GM21529 (cell line): ENCODE results near the gene MINDY4.

Experiments used
- ATAC-seq: cut with Tn5 transposase; IDR thresholded peaks from one replicate; pipeline ENCODE4 v1.9.1; 2021; ENCODE audit not compliant: unreplicated experiment

The MINDY4 gene

DNA sequence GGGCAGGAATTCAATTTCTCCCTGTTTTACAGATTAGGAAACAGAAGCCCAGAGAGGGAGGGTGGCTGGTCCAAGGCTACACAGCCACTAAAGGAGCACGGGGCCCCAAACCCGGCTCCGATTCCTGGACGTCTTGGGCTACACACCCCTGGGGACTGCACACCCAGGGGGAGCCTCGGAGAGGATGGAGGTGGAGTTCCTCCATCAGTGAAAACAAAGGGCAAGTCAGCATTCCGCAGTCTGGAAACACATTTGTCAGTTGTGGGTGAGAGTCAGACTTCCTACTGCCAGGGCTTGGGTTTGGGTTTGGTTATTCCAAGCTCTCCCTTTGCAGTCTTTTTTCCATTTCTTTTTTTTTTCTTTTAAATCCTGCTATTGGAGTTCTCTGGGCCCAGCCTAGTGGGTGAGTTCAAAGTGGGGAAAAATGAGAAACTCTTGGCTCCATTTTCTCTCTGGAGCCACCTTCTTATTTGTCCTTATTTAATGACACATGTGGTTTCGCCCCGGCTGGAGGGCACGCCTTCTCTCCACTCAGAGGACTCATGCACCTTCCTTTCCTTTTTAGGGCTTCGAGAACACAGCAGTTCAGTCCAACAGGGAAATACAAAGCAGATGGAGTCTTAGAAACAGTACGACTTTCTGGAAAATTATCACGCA is 80.6 kb downstream of the MINDY4 start:
- no peak for ATAC-seq

DNA sequence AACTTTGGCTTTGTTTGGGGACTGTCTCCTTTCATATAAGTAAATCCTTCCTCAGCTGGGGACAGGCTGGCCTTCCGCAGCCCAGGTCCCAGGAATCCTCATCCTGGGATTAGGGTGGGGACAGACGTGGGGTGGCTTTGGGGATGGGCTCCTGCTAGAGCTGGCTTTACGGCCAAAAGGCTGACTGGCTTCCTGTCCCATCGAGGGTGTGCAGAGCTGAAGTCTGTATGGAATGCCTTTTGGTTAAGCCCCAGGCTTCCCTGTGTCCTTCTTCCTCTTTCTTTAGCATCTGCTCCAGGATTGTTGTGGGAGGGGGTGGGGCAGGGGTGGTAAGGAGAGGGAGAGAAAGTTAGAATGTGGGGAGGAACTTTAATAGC is 81.1 kb downstream of the MINDY4 start:
- ATAC-seq, result no peak

DNA sequence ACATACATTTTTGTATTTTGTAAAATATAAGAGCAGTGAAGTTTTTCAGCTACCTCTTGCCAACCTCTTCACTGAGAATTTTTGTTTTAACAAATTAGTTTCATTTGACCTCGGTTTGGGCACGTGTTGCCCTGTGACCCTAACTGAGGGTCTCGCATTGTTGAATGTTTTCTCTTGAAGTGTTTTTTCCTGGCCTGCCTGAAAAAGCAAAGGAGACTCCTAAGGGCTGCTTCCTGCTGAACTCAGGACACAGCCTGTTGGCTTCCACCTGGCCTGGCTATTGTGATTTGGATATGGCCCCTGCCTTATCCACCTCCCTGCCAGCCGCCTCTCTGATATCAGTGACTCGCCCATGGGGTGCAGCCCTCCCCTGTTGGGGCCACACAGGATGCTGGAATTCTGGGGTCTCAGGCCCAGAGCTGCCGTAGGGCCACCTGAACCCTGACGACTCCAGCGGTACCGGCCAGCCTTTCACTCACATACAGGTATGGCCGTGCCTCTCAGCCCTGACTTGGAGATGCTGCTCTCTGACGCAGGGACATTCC is 81.6 kb downstream of the MINDY4 start:
- no peak for ATAC-seq

DNA sequence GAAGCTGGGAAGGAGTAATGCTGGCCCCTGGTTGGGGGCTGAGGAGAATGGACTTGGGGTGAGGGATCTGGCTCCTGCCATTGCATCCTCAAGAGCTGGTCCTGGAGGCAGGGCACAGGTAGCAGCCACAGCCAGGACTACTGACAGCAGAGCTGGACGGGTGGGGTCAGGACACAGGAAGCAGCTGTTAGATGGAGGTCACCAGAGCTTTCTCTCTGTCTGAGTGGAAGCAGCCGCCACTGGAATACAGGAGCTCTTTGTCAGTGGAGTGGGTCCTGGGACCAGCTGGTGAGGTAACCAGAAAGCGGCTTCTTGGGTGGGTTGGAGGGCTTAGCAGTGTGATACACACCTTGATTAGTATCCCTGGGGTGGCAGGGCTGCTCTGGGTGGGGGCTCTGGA is 82.4 kb downstream of the MINDY4 start:
- ATAC-seq, result no peak

DNA sequence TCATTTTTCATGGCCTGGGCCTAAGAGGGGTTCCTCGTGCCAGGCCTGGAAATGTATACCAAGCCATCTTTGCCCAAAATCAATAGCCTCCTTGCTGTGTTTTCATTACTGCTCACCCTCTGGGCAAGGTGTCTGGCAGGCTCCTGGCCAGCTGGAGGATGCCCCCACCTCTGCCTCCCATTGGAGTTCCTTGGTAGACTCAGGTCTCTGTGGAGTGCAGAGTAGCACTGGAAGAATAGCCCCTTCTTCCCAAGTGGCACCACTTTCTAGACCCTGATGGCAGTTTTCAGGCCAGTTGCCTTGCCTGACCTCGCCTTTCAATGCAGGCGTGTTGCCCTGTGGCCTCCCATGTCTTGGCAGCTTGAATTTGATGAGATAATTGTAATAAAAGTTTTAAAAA is 84.7 kb downstream of the MINDY4 start:
- no peak for ATAC-seq

DNA sequence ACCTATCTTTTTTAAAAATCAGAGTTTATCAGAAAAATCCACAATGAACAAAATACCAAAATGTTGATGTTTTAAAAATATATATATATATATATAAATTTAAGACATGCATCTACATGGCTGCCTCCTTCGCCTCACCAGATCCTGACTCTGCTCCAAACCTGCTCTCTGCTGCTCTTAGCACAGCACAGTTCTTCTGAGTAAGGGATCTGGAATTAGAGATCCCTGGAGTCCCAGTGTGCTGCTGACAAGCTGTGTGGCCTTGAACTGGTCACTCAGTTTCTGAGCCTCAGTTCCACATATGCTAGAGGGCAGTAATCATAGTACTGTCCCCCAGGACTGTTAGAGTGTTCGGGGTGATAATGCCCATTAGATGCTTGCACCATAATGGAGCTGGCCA is 87.4 kb downstream of the MINDY4 start:
- no peak for ATAC-seq

DNA sequence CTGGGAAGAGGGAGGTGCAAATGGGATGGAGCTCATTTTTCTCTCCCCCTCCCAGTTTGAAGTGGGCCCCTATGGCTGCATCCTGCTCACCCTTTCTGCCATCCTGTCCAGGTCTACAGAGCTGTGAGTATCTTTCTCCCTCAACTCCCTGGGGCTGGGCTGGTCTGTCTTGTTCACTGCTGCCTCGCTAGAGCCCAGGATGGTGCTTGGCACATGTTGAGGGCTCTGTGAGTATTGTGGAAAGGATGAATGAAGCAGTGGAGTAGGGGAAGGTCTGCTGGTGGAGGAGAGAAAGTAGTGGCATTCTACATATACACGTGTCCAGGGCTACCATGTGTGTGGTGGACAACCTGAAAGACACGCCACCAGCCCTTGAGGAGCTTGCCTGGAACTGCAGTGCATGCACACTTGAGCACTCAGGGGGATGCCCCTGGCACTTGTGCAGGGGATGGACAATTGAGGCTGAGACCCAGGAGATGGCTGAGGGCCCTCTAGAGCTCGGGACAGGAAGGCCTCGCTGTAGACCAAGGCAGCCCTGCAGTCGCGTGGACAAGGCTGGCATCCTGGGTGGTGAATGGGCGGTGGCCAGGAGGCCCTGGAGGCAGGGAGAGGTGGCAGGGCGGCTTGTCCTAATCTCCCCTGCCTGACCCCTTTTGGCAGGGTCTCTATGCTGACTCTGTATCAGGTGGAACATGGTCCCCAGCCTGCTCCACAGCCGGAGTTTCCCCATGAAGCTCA is 88.2 kb downstream of the MINDY4 start:
- ATAC-seq, result no peak

DNA sequence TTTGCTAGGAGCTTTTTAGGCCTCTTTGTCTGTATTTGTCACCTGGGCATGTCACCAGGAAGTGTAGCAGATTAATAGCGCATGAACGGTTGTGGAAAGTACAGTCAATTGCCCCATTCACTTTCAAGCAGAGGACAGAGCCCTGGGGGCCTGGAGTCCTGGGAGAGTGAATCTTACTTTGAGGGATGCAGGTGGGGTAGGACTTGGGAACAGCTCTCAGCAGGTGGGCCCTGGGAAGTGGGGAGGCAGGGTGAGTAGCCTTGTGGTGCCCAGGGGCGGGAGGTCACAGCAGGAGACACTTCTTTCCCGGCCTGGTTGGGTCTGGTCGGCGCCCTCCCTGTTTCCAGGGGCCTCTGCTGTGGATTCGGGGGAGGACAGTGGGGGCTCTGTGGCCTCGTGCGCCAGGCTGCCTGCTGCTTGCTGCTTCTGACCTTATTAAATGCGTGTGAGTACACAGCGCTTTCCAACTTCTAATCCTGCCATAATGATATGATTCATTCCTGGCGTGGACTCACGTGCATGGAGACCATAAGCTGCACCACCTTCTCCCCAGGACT is 88.8 kb downstream of the MINDY4 start:
- no peak for ATAC-seq

DNA sequence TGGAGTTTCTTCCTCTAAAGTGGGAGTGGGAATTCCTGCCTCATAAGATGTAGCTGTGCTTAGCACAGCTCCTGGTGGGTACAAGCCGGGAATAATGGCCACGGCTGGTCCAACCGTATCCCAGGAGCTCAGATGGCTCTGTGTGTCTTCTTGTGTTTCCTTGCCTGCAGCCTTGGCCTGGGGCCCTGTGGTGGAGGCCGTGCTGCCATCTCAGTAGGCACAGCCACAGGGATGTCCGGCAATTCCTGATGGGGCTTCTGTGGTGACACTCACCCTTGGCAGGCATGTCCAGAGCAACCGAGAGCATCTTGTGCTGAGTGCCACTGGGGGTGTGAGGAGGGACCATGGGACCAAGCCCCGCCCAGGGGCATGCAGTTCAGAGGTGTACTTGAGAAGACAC is 90.4 kb downstream of the MINDY4 start:
- ATAC-seq, result no peak

DNA sequence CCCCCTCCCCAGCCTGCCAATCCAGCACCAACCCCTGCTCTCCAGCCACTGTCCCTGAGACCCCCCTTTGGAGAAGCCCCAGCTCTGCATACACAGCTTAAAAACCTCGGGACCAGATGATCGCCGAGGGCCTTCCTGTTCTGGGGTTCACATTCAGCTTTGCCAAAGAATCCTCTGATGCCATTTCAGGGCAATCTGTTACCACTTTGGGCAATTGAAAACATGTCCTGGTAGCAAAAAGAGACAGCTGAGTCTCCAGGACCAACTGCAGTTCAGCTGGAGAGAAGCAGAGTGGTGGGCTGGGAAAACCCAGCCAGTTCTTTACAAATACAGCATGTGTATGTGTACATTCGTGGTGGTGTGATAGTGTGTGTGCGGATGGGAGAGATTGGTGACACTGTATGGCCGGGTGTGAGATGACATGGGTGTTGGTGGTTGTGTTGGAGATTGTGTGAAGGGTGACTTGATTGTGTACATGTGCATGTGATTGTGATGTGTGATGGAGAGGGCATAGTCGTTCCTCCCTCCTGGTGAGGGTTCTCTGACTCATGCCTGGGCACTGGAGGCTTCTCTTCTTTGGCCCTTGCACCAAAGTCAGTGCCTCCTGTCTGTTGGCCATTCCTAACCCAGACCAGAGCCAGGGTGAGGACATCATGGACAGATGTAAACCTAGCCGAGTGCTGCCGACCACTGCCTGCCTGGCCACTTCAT is 91.9 kb downstream of the MINDY4 start:
- no peak for ATAC-seq

DNA sequence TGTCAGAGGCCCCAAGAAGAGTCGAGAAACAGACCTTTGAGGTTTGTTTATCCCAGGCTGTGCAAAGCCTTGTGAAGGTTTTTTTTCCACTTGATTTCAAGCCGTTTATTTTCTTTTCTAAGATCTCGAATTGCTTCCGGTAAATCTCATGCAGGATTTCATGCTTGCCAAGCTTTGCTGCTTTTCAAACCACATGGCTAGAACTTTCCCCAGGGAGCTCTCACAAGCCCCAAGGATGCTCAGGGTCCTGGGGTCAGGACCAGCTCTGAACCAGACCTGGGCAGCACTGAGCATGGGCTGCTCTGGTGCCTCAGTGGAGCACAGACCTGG is 92.5 kb downstream of the MINDY4 start:
- ATAC-seq, result no peak

DNA sequence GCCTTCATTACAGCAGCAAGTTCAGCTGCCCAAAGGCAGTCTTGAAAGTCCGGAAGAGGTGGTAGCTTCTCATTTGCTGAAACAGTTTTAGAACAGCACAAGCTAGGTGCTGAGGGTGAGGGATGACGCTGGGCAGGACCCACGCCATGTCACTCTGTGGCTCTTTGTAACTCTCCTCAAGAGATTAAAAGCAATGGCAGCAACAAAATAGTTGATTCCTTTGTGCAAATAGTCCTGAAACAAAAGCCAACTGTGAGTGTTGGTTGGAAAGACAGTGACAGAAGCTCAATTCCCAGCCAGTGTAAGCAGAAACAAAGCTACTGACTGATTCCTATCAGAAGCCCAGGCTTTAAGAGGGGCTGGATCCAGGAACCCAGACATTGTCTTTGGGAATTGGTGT is 92.9 kb downstream of the MINDY4 start:
- ATAC-seq, result no peak

DNA sequence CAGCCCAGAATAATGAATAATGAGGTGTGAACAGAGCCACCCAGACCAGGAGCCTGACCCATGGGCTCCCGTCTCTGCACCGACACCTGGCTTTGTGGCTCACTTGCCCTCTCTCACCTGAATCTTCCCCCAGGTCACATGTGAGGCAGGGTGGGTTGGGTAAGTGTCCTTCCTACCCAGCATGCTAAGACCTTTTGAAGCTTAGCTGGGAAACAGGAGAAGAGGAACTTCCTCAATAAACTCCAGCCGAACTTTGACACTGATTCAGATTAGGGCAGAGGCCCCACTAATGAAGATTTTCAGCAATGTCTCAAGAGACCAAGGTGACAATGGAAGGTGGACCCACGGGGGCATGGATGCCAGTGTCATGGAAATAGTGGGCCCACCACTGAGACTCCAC is 93.9 kb downstream of the MINDY4 start:
- ATAC-seq, result no peak

DNA sequence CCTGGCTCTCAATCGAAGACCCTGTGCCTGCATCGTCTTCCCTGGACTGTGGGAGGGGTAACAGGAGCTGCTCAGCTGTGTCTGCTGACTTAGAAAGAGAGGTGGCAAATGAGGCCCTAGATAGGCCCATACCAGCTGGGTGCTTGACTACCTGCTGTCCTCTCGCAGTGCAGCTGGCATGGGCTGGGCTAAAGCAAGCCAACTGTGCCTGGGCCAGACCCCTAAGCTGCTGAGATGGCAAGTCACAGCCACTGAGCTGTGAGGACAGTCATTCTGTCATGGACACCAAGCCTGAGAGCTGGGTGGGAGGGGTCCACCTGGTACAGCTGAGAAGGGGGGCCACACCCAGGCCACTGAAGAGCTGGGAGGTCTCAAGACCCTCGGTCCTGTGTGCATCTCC is 94.6 kb downstream of the MINDY4 start:
- no peak for ATAC-seq

DNA sequence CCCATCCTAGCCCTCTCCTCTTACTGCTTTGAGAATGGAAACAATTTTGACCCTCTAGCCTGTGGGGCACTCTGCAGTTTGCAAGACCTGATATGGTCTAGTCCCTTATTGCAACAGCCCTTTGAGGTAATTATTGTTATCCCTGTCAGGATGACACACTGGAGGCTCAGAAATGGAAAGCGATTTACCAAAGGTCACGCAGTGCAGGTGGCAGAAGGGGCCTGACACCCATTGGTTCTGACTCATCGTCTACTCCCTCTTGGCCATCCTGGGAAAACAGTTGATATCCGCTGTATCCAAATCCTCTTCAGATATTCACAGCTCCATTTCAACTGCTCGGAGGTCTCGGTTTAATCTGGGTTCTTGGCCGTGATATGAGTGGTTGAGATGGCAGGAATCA is 95.7 kb downstream of the MINDY4 start:
- ATAC-seq, result no peak

DNA sequence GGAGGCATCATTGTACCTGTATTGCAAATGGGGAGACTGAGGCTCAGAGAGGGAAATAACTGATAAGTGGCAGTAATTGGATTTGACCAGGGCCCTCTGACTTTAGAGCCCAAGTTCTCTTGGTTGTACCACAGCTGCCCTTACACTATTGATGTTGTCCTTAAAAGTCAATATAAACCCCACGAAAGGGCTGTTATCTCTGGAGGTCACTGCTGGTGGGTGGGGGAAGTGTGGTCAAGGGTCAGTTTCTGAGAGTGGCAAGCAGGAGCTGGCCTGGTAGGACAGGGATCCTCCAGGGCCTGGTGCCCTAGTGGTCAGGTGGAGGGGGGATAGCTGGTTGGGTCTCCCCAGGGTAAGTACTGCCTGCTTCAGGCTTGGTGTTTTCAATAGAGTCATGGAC is 96.3 kb downstream of the MINDY4 start:
- no peak for ATAC-seq

DNA sequence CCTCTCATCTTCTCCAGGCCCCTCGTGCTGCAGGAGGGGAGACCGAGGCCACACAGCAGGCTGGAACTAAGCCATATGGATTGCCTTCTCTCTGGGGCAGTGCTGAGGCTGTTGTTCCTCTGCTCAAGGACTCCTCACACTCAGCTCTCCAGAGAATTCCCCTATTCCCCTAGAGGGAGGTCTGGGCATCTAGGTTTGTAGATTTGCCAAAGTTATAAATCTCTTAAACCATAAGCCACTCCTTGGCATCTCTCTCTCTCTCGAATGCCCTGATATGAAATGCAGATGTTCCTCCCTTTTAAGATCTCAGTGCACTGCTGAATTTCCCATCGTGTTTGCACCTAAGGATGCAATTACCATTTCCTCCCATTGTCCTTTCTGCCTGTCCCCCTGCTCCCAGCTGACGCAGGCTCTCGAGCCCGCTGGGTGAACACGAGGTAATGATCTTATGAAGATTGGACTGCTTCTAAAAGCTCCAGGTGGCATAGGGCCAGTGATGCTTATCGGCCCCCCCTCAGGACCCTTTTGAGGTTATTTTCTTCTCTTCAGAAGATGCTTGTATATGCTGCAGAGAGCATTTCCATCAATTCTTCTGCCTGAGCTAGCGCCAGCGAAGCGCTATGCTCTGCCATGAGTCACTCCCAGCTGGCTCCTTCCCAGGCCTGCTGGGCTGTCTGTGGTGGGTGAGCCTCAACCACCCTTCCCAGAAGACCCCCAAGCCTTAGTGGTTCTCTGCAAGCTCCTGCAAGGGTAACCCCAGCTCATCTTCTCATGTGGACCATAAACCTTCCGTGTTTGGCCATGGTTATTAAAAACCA is 98.8 kb downstream of the MINDY4 start:
- ATAC-seq, result no peak

DNA sequence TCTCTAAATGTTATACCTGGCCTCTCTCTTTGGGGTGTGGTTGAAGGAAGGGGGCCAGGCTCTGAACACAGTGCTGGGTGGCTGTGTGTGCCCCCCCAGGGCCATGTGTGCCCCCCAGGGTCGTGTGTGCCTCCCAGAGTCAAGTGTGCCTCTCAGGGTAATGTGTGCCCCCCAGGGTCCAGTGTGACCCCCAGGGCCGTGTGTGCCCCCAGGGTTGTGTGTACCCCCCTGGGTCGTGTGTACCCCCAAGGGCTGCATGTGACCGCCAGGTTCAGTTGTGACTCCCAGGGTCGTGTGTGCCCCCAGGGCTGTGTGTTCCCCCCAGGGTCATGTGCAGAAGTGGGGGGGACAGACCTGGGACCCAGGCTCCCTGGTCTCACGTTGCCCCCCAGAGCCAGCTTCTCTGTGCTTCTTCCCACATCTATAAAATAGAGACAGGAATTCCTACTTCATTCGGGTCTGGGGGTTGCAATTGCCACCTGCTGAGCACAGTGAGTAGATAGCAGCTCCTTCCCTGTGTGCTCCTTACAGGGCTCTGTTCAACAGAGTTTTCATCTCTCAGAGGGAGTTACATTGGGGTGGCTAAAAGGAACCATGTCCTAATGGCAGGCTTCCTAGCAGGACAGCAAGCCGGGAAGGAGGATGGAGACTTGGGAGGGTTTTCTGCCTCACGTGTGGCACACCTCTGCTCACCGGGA is 99.8 kb downstream of the MINDY4 start:
- no peak for ATAC-seq

DNA sequence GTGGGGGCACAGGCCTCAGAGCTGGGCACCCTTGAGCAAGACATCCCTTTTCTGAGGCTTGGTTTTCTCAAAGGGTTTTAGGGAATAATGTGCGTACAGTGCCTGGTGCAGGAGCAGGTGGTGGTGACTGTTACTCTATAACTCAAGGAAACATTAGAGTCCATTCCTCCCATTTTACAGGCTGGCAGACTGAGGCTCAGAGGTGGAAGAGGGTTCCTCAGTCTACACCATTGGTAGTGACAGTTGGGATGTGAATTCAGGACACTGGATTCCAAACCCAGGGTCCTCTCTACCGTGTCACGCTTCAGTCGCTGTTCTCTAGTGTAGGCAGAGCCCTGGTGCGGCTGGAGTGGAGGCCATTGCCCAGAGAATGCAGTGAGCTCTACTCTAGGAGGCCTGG is 100.4 kb downstream of the MINDY4 start:
- no peak for ATAC-seq

DNA sequence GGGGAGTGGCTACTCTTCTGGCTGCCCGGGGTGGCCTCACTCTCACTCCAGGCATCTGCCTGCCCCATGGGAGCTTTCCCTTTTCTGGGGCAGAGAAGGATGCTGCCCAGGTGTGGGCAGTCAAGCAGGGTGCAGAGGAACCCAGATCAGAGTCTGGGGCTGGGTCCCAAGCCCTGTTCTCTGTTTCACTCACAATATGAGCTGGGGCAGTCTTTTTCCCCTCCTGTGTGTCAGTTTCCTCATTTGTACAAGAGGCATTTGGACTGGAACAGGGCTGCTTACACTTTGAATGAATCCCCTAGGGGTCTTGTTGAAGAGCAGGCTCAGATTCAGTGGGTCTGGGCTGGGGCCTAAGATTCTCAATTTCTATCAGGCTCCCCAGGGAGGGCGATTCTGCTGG is 102.0 kb downstream of the MINDY4 start:
- no peak for ATAC-seq
